Measurements from ENCODE around the gene WDR86. TPM values are rescaled to one million over a fixed set of nuclear protein-coding genes. Genes with fewer than 3 reads are reported as not detected.

Gene WDR86
- total and polyA plus RNA-seq, 2 of the 8 experiments (the other 6 are each of a cell fraction or from before 2014, with no cell fraction given), result 12.7 to 15.8 TPM

GRCh38 chr7:151435103-151435916 lies 25.5 kb upstream of the WDR86 start:
- ChIA-PET CTCF (ENCODE audit: partially characterized antibody) (interaction anchor here (0.6 to 4.2 kb wide), 7 partner anchors 12 to 298 kb away, joined by 3 to 24 read pairs (median 5); no protein-coding TSS in a partner anchor), POLR2A (ENCODE audit: partially characterized antibody) (interaction anchor here (1.1 kb wide), 1 partner anchor 9 kb away, joined by 3 read pairs; no protein-coding TSS in a partner anchor)
- FAIRE-seq, result no peak
- 0 out of 2 replicates have a peak overlapping the region, but pooled peaks have one; percentile 21 for H2BK5ac ChIP-seq (ENCODE audit: low read depth, low read length)
- H3K27ac ChIP-seq (ENCODE audit: low read depth, low read length), result no peak overlapping the region
- no peaks in the 10 kb centered on the region for H3K79me2 ChIP-seq (ENCODE audit: control insufficient read depth in 1 of 2, insufficient read depth in 2 of 2, low read length in 2 of 2)
- WGBS, 2 experiments (ENCODE audit: extremely low coverage in 1 of 2, insufficient coverage in 1 of 2, insufficient read length in 1 of 2, insufficient replicate concordance in 2 of 2, low coverage in 1 of 2, low lambda C conversion rate in 2 of 2, missing lambda C conversion rate in 1 of 2), result 87% methylated on average over 15 of the region's 20 CpGs; no CpG with 5 or more reads in 1 of the 2 experiments
- no peak overlapping the region for H4K5ac ChIP-seq (ENCODE audit: insufficient read length, low read depth, low read length)
- no peak overlapping the region for H3K23ac ChIP-seq (ENCODE audit: insufficient read length)
- H3K4ac ChIP-seq (replicated peaks; ENCODE audit: insufficient read length, low read depth, low read length), result no peak overlapping the region
- TF ChIP-seq SRF (IDR thresholded peaks at IDR 0.05; ENCODE audit: low read depth, low read length) (no peak), POLR2A (IDR thresholded peaks at IDR 0.05; ENCODE audit: control extremely low read depth in 1 of 2, low read depth in 2 of 2, low read length in 2 of 2) (no peak), BACH1 (IDR thresholded peaks at IDR 0.05; ENCODE audit: low read length) (no peak)
- H2BK120ac ChIP-seq (replicated peaks; ENCODE audit: low read depth, low read length), result no peak overlapping the region
- no peak overlapping the region for H3K56ac ChIP-seq (replicated peaks; ENCODE audit: insufficient read length, low read depth, low read length)
- H2AFZ ChIP-seq (ENCODE audit: low read length), result no peak overlapping the region
- DNase-seq (ENCODE audit: low read depth in 1 of 2, low spot score in 2 of 2), result no peak
- 0 out of 2 replicates have a peak overlapping the region, but pooled peaks have one; percentile 29 for H2BK15ac ChIP-seq (ENCODE audit: low read length)
- H3K9me3 ChIP-seq (ENCODE audit: insufficient read depth in 2 of 2, low read depth in 1 of 2, low read length in 1 of 2), result no peaks in the 10 kb centered on the region
- H2BK20ac ChIP-seq (ENCODE audit: low read length), result no peak overlapping the region
- no peak overlapping the region for H3K14ac ChIP-seq (ENCODE audit: insufficient read length)
- no peak overlapping the region for H3K4me3 ChIP-seq (ENCODE audit: extremely low read depth in 1 of 4, insufficient read depth in 2 of 4, low read depth in 3 of 4, low read length in 4 of 4)
- H2BK12ac ChIP-seq (ENCODE audit: low read depth, low read length), result no peak overlapping the region
- H3K23me2 ChIP-seq (ENCODE audit: low read depth, low read length), result peaks cover 4% of the 10 kb centered on the region; the same call in 1 of the 2 replicates
- no peaks in the 10 kb centered on the region for H3K36me3 ChIP-seq (ENCODE audit: control insufficient read depth in 2 of 4, insufficient read depth in 4 of 4, low read length in 3 of 4)
- peaks cover 0 to 9% (median 3%) of the 10 kb centered on the region in 4 experiments; a peak in 5 of 7 replicates for H3K4me1 ChIP-seq (replicated peaks in 1 of 4; ENCODE audit: control insufficient read depth in 3 of 4, insufficient read depth in 4 of 4, low read length in 3 of 4)
- no peak overlapping the region for H3K9ac ChIP-seq (replicated peaks in 1 of 4; ENCODE audit: extremely low read depth in 1 of 4, low read depth in 3 of 4, low read length in 3 of 4)
- H3K27me3 ChIP-seq (replicated peaks in 1 of 4; ENCODE audit: control insufficient read depth in 3 of 4, extremely low read depth in 1 of 4, insufficient read depth in 3 of 4, low read length in 3 of 4), result peaks cover 0 to 7% (median 6%) of the 10 kb centered on the region in 4 experiments; a peak in 4 of 7 replicates
- H2AK5ac ChIP-seq (ENCODE audit: low read depth, low read length), result no peak overlapping the region
- H4K8ac ChIP-seq (ENCODE audit: extremely low read depth, insufficient read depth, low read length), result no peak overlapping the region
- H3K4me2 ChIP-seq (ENCODE audit: insufficient read depth in 1 of 2, low read depth in 2 of 2, low read length in 2 of 2), result no peak overlapping the region
- H4K20me1 ChIP-seq (replicated peaks in 1 of 2; ENCODE audit: control insufficient read depth in 1 of 2, insufficient read depth in 2 of 2, low read length in 2 of 2), result no peaks in the 10 kb centered on the region
- no peak overlapping the region for H4K91ac ChIP-seq (replicated peaks; ENCODE audit: insufficient read length, low read length)
- no peaks in the 10 kb centered on the region; the same call in 1 of the 2 replicates for H3K79me1 ChIP-seq (ENCODE audit: low read depth, low read length)
- H3K18ac ChIP-seq (ENCODE audit: extremely low read depth, low read length), result no peak overlapping the region
